GM03348 (cell line): ENCODE measurements around the gene SLC44A3.
"Not testable (repeated sequence)": the region's sequence is repeated elsewhere in the genome, so short reads cannot be mapped to it uniquely, and the experiment has no call there.

Experiments used
- DNase-seq: peaks from one replicate; pipeline ENCODE4 v3.0.0; 2012; ENCODE audit warnings: low spot score

Gene SLC44A3

DNA sequence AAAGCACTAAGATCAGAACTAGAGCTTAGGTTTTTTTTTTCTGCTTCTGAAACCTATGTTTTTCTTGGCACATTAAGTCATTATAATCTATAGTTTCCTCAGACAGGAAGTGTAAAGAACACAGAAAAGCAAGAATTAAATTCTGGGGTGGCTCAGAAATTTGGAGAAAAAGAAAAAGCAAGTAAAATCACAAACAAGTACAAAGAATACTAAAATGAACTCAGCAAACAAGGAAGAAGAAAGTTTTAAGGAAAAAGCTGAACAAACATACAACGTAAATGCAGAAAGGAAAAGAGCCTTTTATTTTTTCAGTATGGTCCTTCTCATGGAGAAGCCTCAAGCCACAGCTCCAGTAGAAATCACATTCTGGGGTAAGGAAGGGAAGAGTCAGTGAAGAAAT, 115.3 kb downstream of the SLC44A3 start:
- DNase-seq = no peak

DNA sequence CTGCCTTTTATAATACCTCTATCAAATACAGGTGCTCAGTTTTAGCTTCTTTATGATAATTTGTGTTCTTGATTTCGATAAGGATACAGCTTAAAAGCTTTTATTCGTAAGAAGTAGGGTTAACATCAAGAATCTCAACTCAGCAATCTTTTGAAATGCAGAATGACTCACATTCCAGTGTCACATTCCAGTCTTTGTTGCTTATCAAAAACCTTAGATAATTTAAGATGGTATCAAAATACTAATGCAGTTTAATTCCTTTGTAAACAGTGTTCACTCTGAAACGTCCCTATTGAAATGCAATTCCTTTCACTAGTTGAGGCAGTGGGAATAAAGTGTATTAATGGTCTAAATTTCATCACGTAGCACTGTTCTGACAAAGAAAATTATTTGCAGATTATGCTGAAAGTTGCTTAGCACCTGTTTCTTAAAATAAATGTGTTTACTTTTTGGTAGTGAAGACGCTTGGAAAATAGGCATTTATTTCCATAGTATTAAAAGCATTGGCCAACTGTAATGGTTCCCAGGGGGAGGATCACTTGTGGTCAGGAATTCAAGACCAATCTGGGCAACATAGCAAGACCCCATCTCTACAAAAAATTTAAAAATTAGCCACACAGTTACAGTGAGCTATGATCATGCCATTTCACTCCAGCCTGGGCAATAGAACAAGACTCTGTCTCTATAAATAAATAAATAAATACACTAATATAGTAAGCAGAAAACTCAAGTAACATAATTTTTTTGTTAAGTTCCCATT, 116.9 kb downstream of the SLC44A3 start:
- no peak for DNase-seq

DNA sequence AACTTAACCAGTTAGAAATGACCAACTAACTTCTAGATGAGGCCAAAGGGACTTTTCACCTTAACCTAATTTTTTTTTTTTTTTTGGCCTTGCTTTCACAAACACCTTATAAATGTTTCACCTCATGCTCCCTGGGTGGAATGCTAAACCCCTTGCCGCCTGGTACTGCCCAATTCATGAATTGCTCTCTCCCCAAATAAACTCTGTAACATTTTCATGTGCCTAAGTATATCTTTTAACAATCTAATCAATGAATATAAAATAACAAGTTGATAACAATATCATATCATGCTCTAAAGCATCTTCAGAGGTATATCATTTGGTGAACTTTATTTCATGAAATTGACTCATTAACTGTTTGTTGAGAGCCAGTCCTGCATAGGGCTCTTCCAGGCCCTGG, 117.7 kb downstream of the SLC44A3 start:
- DNase-seq = no peak

DNA sequence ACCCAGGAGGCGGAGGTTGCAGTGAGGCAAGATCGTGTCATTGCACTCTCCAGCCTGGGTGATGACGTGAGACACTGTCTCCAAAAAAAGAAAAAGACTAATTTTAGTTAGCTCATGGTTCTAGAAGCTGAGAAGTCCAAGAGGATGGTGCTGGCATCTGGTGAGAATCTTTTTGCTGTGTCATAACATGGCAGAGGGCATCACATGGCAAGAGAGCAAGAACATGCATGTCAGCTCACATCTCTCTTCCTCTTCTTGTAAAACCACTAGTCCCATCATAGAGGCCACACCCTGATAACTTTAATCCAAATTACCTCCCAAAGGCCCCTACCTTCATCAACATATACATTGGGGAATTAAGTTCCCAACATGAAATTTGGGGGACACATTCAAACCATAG, 120.6 kb downstream of the SLC44A3 start:
- no peak for DNase-seq

DNA sequence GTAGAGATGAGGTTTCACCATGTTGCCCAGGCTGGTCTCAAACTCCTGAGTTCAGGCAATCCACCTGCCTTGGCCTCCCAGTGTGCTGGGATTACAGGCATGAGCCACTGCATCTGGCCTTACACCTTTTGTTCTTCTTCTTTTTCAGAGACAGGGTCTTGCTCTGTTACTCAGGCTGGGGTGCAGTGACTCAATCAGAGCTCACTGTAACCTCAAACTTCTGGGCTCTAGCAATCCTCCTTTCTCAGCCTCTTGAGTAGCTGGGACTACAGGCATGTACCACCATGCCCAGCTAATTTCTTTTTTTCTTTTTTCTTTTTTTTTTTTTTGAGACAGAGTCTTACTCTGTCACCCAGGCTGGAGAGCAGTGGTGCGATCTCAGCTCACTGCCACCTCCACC, 121.3 kb downstream of the SLC44A3 start:
- not testable (repeated sequence) for DNase-seq

- DNase-seq = no peak
These were observed 122.3 kb downstream of the SLC44A3 start for GRCh38 chr1:94942171-94943128.
